GM12892 (cell line): ENCODE measurements around the gene JARID2.
"Not testable (repeated sequence)": the region's sequence is repeated elsewhere in the genome, so short reads cannot be mapped to it uniquely, and the experiment has no call there.

Experiments
- DNase-seq: peaks from one replicate; pipeline ENCODE4 v3.0.0; 2011; ENCODE audit not compliant: insufficient read length
- FAIRE-seq: peaks from 2 replicates; lab custom pipeline; 2011; peaks lifted over from hg19 to GRCh38; lab: Jason Lieb, UNC
- POLR2A ChIP-seq: IDR thresholded peaks from 2 replicates; pipeline ENCODE4 v1.6.1; 2011; ENCODE audit warnings: low read depth, low read length, control low read depth
- POLR2AphosphoS5 ChIP-seq: IDR thresholded peaks from 2 replicates; pipeline ENCODE4 v1.6.1; 2011; ENCODE audit warnings: low read depth, low read length, control low read depth
- TAF1 ChIP-seq: IDR thresholded peaks from 2 replicates; pipeline ENCODE4 v1.6.1; 2011; ENCODE audit warnings: low read depth, mild to moderate bottlenecking, control low read depth, low read length, borderline replicate concordance

Gene JARID2

DNA sequence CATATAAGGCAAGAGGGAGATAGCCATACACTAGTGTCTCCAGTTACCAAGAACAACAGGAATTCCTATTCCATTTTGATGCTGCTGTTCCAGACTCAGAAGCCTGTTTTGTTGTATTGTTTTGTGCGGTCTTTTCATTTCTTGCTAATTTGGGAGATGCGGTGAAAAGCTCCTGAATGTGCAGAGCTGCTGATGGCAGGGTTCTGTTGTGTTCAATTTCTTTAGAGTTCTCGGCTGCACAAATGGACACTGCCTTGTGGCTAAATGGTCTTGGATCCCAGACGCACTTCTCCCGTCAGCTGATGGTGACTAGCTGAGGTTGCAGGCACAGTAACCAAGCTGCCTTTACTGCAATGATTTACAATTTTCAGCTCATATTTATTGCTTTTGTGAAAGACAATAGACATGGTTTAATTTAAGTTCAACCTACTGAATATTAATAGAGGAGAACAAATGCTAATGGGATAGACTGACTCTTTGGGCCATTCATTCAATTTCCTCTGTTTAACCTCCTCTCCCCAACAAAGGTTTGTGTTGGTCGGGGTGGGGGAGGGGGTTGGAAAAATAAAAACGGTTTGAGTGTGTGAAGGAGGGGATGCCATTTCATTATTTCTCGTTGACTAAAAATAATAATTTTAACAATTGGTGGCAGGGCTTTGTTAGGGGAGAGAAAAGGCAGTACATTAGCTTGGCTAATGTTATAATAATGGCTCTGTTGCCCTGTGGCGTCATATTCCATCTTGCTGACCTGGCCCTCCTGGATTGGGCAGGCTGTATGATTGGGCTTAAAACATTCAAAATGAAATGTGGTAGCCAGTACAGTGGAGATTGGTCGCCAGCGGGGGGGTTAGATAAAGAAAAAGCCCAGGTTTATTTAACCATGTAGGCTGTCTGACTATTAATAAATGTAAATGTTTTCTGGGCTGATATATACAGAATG is 159.5 kb downstream of the JARID2 start:
- TF ChIP-seq TAF1 (no peak), POLR2A (no peak), POLR2AphosphoS5 (no peak)
- DNase-seq: no peak
- peak; percentile 5 for FAIRE-seq

GRCh38 chr6:15406452-15406851 is 160.6 kb downstream of the JARID2 start:
- DNase-seq (no peak), FAIRE-seq (no peak)
- TF ChIP-seq POLR2A: no peak

DNA sequence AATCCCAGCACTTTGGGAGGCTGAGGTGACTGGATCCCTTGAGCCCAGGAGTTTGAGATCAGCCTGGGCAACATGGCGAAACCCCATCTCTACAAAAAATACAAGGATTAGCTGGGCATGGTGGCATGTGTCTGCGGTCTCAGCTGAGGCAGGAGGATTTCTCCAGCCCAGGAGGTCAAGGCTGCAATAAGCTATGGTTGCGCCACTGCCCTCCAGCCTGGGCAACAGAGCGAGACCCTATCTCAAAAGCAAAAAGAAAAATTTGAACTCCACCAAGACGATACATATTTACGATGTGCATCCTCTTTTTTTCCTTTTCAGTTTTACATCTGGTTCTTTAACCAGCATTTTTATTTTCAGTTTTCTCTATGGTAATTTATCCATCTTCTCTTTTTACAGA is 162.1 kb downstream of the JARID2 start:
- FAIRE-seq (no peak), DNase-seq (no peak)
- TF ChIP-seq TAF1: no peak
- no peak for TF ChIP-seq POLR2A
- no peak for TF ChIP-seq POLR2AphosphoS5

DNA sequence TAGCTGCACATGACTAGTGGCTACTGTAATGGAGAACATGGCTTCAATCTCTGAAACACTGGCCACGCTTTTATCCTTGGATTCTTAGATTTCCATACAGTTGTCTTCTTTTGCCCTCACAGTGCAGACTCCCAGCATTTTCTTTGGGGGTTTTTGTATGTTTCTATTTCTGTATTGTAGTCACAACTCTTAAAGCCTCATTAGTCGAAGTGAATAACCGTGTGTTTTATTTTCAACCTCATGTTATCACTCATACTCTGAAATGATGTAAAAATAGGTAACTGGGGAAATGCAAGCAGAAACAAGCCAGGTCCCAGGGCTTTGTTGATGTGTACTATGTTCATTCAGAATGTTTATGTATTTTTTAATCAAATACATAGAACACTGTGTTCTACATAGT is 162.9 kb downstream of the JARID2 start:
- TF ChIP-seq TAF1: no peak
- TF ChIP-seq POLR2A: no peak
- no peak for TF ChIP-seq POLR2AphosphoS5
- FAIRE-seq: no peak
- DNase-seq: no peak

GRCh38 chr6:15409301-15410125 is 163.6 kb downstream of the JARID2 start:
- no peak for TF ChIP-seq POLR2A
- TF ChIP-seq TAF1: no peak
- TF ChIP-seq POLR2AphosphoS5: no peak
- peak; percentile 78 for FAIRE-seq
- DNase-seq: no peak

DNA sequence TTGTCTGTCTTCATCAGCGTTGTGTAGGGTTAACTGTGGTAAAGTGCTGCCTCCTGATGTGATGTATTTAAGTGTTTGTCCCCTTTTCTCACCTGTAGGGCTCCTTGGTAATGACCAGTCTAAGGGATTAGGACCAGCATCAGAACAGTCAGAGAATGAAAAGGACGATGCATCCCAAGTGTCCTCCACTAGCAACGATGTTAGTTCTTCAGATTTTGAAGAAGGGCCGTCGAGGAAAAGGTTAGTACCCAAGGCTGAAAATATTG is 164.2 kb downstream of the JARID2 start:
- DNase-seq: no peak
- no peak for TF ChIP-seq TAF1
- FAIRE-seq: no peak

DNA sequence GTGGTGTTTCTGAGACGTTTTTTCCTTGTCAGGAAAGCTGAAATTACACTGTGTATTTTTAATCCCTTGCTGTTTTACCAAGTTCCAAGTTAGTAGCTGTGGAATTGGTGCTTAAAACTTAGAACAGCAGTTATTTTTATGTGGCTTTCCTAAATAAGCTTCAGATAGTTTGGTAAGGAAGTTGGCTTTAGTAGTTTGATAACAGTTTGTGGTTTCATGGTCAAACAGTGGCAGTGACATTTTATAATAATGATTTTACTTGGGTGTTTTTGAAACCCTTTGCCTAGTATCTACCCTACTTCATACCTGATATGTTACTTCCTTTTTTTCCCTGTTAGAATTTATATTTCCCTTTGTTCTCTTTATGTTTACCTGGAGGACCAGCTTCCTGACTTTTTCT is 164.9 kb downstream of the JARID2 start:
- DNase-seq: no peak
- no peak for FAIRE-seq
- TF ChIP-seq POLR2A (no peak), POLR2AphosphoS5 (no peak), TAF1 (no peak)

DNA sequence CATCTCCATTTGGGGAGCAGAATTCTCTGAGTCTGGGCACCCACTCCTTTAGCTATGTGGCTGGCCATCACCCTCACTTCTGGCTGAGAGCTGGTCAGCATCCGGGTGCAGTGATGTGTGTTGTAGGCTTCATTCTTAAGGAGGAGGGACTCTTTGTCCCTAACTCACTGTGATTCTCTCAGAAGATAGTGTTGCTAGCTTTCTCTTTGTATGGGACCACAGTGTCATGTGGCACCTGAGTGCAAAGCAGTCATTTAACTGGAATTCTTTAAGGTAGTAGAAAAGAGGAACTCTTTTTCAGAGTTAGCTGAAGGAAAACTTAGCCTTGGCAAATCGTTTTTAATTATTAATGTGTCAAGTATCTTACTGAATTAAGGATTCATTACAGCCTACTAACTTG is 165.9 kb downstream of the JARID2 start:
- FAIRE-seq (no peak), DNase-seq (no peak)
- TF ChIP-seq POLR2A (no peak), POLR2AphosphoS5 (no peak), TAF1 (no peak)

- DNase-seq (no peak), FAIRE-seq (no peak)
- TF ChIP-seq TAF1: no peak
These were observed 166.9 kb downstream of the JARID2 start for GRCh38 chr6:15412767-15413166.

GRCh38 chr6:15413466-15414234 is 167.8 kb downstream of the JARID2 start:
- FAIRE-seq (no peak), DNase-seq (no peak)
- TF ChIP-seq POLR2AphosphoS5: no peak
- no peak for TF ChIP-seq POLR2A
- TF ChIP-seq TAF1: no peak

DNA sequence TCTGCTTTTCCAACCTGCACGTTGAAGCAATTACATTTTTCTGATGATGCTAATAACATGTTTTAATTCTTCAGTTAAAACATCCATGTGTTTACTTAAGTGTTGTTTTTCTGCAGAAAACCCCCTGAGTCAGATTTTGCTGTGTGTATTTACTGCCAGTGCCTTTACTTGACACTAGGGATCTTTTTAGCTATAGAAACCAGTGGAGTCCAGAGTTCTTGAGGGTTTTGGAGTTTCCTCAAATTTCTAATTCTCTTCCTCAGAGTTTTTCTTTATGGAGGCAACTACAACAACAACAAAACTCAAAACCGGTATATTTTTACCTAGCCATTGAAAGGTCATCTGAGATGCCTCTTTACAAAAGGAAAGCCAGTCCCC is 168.4 kb downstream of the JARID2 start:
- DNase-seq: no peak
- TF ChIP-seq POLR2A: no peak
- no peak for FAIRE-seq

DNA sequence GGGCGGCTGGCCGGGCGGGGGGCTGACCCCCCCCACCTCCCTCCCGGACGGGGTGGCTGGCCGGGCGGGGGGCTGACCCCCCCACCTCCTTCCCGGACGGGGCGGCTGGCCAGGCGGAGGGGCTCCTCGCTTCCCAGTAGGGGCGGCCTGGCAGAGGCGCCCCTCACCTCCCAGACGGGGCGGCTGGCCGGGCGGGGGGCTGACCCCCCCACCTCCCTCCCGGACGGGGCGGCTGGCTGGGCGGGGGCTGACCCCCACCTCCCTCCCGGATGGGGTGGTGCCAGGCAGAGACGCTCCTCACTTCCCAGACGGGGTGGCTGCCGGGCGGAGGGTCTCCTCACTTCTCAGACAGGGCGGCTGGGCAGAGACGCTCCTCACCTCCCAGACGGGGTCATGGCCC is 169.8 kb downstream of the JARID2 start:
- not testable (repeated sequence) for DNase-seq, FAIRE-seq
